Endothelial cell (in vitro differentiated cells): Measurements from ENCODE around the gene SNX5. TPM values are rescaled to one million over a fixed set of nuclear protein-coding genes. Genes with fewer than 3 reads are reported as not detected.

Experiments used
- DNase-seq: peaks from one replicate; pipeline ENCODE4 v3.0.0; 2021; ENCODE audit warnings: low spot score
- H3K27ac Mint-ChIP-seq: one replicate; pipeline ENCODE4 v1.8.0; 2021; ENCODE audit warnings: mixed read lengths, inconsistent platforms; ENCODE audit not compliant: unreplicated experiment
- H3K27me3 Mint-ChIP-seq: one replicate; pipeline ENCODE4 v1.8.0; 2021; ENCODE audit warnings: mild to moderate bottlenecking, moderate library complexity, mixed read lengths, inconsistent platforms; ENCODE audit not compliant: unreplicated experiment
- H3K36me3 Mint-ChIP-seq: one replicate; pipeline ENCODE4 v1.8.0; 2021; ENCODE audit warnings: mild to moderate bottlenecking, low read depth, mixed read lengths, inconsistent platforms; ENCODE audit not compliant: unreplicated experiment
- H3K4me1 Mint-ChIP-seq: one replicate; pipeline ENCODE4 v1.8.0; 2021; ENCODE audit warnings: mild to moderate bottlenecking, mixed read lengths, inconsistent platforms; ENCODE audit not compliant: unreplicated experiment
- H3K4me3 Mint-ChIP-seq: one replicate; pipeline ENCODE4 v1.8.0; 2021; ENCODE audit warnings: mild to moderate bottlenecking, mixed read lengths, inconsistent platforms; ENCODE audit not compliant: unreplicated experiment
- H3K9me3 Mint-ChIP-seq: one replicate; pipeline ENCODE4 v1.8.0; 2021; ENCODE audit warnings: mixed read lengths, inconsistent platforms; ENCODE audit not compliant: unreplicated experiment
- total RNA-seq: library from RNA; stranded (reverse); fragmentation: NEBNext Ultra II Directional; extraction: Animal tissue kit (Norgen Biotek cat#: 25700); gene quantifications from one replicate; pipeline ENCODE4 v1.2.1, GENCODE V29; 2021; ENCODE audit not compliant: unreplicated experiment
- TF ChIP-seq, protein P1 (sequence below): fragments of 200-600 bp; sonication (generic); IDR thresholded peaks from one replicate; pipeline ENCODE4 v1.5.0; 2021; ENCODE audit warnings: antibody characterized with exemption; ENCODE audit not compliant: unreplicated experiment

Gene SNX5
- total RNA-seq, 1 donor from 2014 or later = 61.7 TPM

DNA sequence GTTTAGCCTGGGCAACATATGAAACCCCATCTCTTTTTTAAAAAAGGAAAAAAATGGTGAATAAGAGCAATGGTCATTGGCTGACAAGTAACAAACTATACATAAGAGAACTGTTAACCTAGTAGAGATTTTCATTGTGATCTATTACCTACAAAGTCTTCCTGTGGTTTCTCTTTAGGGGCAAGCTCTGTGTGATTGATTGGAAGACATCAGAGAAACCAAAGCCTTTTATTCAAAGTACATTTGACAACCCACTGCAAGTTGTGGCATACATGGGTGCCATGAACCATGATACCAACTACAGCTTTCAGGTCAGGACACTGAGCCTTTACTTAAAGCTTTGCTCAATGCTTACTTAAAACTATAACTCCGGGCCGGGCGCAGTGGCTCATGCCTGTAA, 19.4 kb upstream of the SNX5 start:
- no peaks in the 10 kb centered on the region for H3K9me3 Mint-ChIP-seq
- H3K4me1 Mint-ChIP-seq = peaks cover 3% of the 10 kb centered on the region
- H3K27ac Mint-ChIP-seq = no peak overlapping the region
- no peak for DNase-seq
- no peaks in the 10 kb centered on the region for H3K27me3 Mint-ChIP-seq
- TF ChIP-seq, protein P1, sequence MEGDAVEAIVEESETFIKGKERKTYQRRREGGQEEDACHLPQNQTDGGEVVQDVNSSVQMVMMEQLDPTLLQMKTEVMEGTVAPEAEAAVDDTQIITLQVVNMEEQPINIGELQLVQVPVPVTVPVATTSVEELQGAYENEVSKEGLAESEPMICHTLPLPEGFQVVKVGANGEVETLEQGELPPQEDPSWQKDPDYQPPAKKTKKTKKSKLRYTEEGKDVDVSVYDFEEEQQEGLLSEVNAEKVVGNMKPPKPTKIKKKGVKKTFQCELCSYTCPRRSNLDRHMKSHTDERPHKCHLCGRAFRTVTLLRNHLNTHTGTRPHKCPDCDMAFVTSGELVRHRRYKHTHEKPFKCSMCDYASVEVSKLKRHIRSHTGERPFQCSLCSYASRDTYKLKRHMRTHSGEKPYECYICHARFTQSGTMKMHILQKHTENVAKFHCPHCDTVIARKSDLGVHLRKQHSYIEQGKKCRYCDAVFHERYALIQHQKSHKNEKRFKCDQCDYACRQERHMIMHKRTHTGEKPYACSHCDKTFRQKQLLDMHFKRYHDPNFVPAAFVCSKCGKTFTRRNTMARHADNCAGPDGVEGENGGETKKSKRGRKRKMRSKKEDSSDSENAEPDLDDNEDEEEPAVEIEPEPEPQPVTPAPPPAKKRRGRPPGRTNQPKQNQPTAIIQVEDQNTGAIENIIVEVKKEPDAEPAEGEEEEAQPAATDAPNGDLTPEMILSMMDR = no peak
- H3K4me3 Mint-ChIP-seq = no peak overlapping the region
- H3K36me3 Mint-ChIP-seq = no peaks in the 10 kb centered on the region

DNA sequence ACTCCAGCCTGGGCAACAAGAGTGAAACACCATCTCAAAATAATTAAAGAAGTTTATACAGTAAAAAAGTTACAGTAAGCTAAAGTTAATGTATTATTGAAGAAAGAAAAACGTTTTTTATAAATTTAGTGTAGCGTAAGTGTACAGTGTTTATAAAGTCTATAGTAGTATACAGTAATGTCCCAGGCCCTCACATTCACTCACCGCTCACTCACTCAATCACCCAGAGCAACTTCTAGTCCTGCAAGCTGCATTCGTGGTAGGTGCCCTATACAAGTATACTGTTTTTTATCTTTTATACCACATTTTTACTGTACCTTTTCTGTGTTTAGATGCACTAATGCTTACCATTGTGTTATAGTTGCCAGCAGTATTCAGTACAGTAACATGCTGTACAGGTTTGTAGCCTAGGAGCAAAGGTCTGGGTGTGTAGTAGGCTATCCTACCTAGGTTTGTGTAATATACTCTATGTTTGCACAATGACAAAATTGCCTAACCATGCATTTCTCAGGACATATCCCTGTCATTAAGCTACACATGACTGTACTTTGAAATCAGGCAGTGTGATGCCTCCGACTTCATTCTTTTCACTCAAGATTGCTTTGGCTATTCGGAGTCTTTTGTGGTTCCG, 16.9 kb upstream of the SNX5 start:
- no peak overlapping the region for H3K27ac Mint-ChIP-seq
- TF ChIP-seq, protein P1 = no peak
- no peaks in the 10 kb centered on the region for H3K27me3 Mint-ChIP-seq
- no peaks in the 10 kb centered on the region for H3K4me1 Mint-ChIP-seq
- H3K9me3 Mint-ChIP-seq = no peaks in the 10 kb centered on the region
- no peaks in the 10 kb centered on the region for H3K36me3 Mint-ChIP-seq
- DNase-seq = no peak
- H3K4me3 Mint-ChIP-seq = no peak overlapping the region

DNA sequence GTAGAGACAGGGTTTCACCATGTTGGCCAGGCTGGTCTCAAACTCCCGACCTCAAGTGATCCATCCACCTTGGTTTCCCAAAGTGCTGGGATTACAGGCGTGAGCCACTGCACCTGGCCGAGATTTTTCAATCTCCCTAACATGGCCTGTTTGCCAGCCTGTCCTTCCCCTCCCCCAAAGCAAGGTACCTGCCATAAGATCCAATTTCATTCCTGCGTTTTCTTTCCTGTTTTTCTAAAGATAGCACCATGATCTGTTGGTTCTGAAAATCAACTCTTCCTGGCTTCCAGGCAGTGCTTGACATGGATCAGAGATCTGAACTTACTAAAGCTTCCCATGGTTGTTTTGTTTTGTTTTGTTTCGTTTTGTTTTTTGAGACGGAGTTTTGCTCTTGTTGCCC, 7.7 kb upstream of the SNX5 start:
- no peak overlapping the region for H3K4me3 Mint-ChIP-seq
- DNase-seq = no peak
- no peaks in the 10 kb centered on the region for H3K27me3 Mint-ChIP-seq
- H3K9me3 Mint-ChIP-seq = no peaks in the 10 kb centered on the region
- peaks cover 28% of the 10 kb centered on the region for H3K4me1 Mint-ChIP-seq
- peaks cover 3% of the 10 kb centered on the region for H3K36me3 Mint-ChIP-seq
- peak overlapping the region; percentile 37 for H3K27ac Mint-ChIP-seq
- TF ChIP-seq, protein P1 = no peak

DNA sequence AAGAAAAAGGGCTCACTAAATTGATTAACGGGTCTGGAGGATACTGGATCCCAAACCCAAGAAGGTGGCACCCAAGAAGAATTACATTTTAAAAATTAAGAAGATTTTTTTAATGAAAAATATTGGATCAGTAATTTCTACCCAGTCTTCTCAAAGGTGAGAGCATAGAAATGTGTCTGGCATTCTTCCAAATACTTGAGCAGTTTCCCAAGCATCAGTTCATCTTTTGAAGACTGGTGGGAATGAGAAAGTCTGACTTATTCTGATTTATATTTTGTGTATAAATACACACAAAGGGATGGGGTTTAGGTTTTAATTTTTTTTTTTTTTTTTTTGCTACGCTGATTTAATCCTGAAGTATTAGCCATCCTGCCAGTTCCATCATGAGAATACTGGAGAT, 3.5 kb upstream of the SNX5 start:
- peaks cover 4% of the 10 kb centered on the region for H3K27me3 Mint-ChIP-seq
- H3K27ac Mint-ChIP-seq = peak overlapping the region; percentile 96
- H3K4me1 Mint-ChIP-seq = peaks cover 51% of the 10 kb centered on the region
- H3K4me3 Mint-ChIP-seq = peak overlapping the region; percentile 87
- no peaks in the 10 kb centered on the region for H3K9me3 Mint-ChIP-seq
- DNase-seq = no peak
- peaks cover 8% of the 10 kb centered on the region for H3K36me3 Mint-ChIP-seq
- TF ChIP-seq, protein P1 = no peak

DNA sequence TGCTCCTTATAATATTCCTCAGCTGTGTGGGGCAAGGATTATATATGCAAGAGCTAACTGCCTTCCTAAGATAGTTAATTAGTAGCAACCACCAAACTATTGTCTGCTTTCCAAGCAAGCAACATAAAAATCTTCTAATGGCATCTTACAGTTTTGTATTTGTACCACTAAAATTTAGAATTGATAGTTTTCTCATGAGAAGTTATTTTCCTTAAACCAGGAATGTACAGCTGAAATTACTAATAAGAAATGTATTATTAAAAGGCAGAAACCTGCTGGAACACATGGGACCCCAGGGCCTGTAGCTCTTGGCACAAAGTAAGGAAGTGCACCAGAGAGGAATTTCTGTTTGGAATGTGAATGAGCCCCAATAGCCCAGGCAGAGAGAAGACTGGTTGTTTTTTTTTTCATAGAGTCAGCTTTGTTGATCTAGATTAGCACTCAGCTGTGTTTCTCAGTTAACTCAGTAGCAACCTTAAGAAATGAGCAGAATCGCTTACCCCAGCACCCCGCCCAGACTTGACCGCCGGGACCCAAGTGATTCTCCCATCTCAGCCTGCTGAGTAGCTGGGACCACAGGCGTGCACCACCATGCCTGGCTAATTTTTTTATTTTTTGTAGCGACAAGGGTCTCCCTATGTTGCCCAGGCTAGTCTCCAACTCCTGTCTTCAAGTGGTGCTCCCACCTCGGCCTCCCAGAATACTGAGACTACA, 2.9 kb upstream of the SNX5 start:
- no peaks in the 10 kb centered on the region for H3K9me3 Mint-ChIP-seq
- DNase-seq = no peak
- H3K36me3 Mint-ChIP-seq = peaks cover 8% of the 10 kb centered on the region
- peaks cover 56% of the 10 kb centered on the region for H3K4me1 Mint-ChIP-seq
- H3K4me3 Mint-ChIP-seq = peak overlapping the region; percentile 87
- peak overlapping the region; percentile 96 for H3K27ac Mint-ChIP-seq
- H3K27me3 Mint-ChIP-seq = peaks cover 4% of the 10 kb centered on the region
- TF ChIP-seq, protein P1 = no peak
